Activated CD4-positive, alpha-beta memory T cell treated with anti-CD3 and anti-CD28 coated beads, Interleukin-2, amount 10 ng/mL, durations not matched to agents 7 days and 5 days (primary cell): ENCODE data around the gene MFSD6. TPM values are rescaled to one million over a fixed set of nuclear protein-coding genes. Genes with fewer than 3 reads are reported as not detected.
"Not testable (repeated sequence)": the region's sequence is repeated elsewhere in the genome, so short reads cannot be mapped to it uniquely, and the experiment has no call there.

Source experiments
- CTCF ChIA-PET: fragments of 350-600 bp; sonication (Branson Sonifier 250); formaldehyde crosslinking; loops from one replicate; lab custom pipeline; 2021; ENCODE audit warnings: antibody characterized with exemption, inconsistent platforms; lab: Charles Lee
- POLR2A ChIA-PET: fragments of 350-600 bp; sonication (Branson Sonifier 250); formaldehyde crosslinking; loops from one replicate; lab custom pipeline; 2021; ENCODE audit warnings: antibody characterized with exemption; lab: Charles Lee
- DNase-seq: peaks from one replicate; pipeline ENCODE4 v3.0.0-alpha.2; 2020
- H3K27ac Mint-ChIP-seq: one replicate; pipeline ENCODE4 v1.8.0; 2021; ENCODE audit warnings: mild to moderate bottlenecking, mixed read lengths
- H3K27me3 Mint-ChIP-seq: one replicate; pipeline ENCODE4 v1.8.0; 2021; ENCODE audit warnings: mixed read lengths
- H3K36me3 Mint-ChIP-seq: one replicate; pipeline ENCODE4 v1.8.0; 2021; ENCODE audit warnings: low read depth, mixed read lengths
- H3K4me1 Mint-ChIP-seq: one replicate; pipeline ENCODE4 v1.8.0; 2021; ENCODE audit warnings: mixed read lengths
- H3K4me3 Mint-ChIP-seq: one replicate; pipeline ENCODE4 v1.8.0; 2021; ENCODE audit warnings: mild to moderate bottlenecking, mixed read lengths
- H3K9me3 Mint-ChIP-seq: one replicate; pipeline ENCODE4 v1.8.0; 2021; ENCODE audit warnings: mixed read lengths
- total RNA-seq, 2 experiments: library from RNA; stranded (reverse); gene quantifications; one replicate each; pipeline ENCODE4 v1.2.3, GENCODE V29; 2021

MFSD6 gene
- 10 to 100 TPM; 36.6 to 39.0 TPM for total RNA-seq

- Mint-ChIP-seq H3K9me3 (no peaks in the 10 kb centered on the region), H3K4me1 (peaks cover 30% of the 10 kb centered on the region), H3K4me3 (peak within 1 kb of the TSS; percentile 84), H3K27ac (peak within 1 kb of the TSS; percentile 88), H3K27me3 (no peaks in the 10 kb centered on the region), H3K36me3 (peaks cover 13% of the 10 kb centered on the region)
- ChIA-PET POLR2A (interaction anchor here (0.7 to 4.4 kb wide), 14 partner anchors 8 to 747 kb away, joined by 3 to 43 read pairs (median 4); partner anchors contain the start of genes ASNSD1, GLS, HIBCH and INPP1), CTCF (interaction anchor here (0.5 to 1.9 kb wide), 4 partner anchors 14 to 191 kb away, joined by 3 to 5 read pairs (median 4); no protein-coding TSS in a partner anchor)
- peak; percentile 59 for DNase-seq
These were observed at the start of gene MFSD6 for GRCh38 chr2:190407662-190408537. TSS of gene MFSD6 (plus strand) at chr2:190408355. CDS start at chr2:190436030, 27,675 bp downstream.

- H3K36me3 Mint-ChIP-seq, H3K27me3 Mint-ChIP-seq, H3K9me3 Mint-ChIP-seq, DNase-seq, H3K4me3 Mint-ChIP-seq, H3K27ac Mint-ChIP-seq: not testable (repeated sequence)
- H3K4me1 Mint-ChIP-seq: peaks cover 27% of the 10 kb centered on the region
- ChIA-PET POLR2A (interaction anchor here (1.3 to 2.2 kb wide), 3 partner anchors 15 to 175 kb away, joined by 8 to 17 read pairs (median 9); partner anchors contain the start of genes INPP1 and MFSD6), CTCF (interaction anchor here (0.8 to 1.1 kb wide), 2 partner anchors 15 to 270 kb away, joined by 3 to 6 read pairs; partner anchors contain the start of gene INPP1)
These were observed 49.3 kb upstream of the MFSD6 start for GRCh38 chr2:190358655-190359448.

- Mint-ChIP-seq H3K27ac (peak overlapping the region; percentile 81), H3K27me3 (no peaks in the 10 kb centered on the region), H3K4me1 (peaks cover 27% of the 10 kb centered on the region), H3K36me3 (peaks cover 7% of the 10 kb centered on the region), H3K9me3 (no peaks in the 10 kb centered on the region), H3K4me3 (peak overlapping the region; percentile 82)
- ChIA-PET CTCF (interaction anchor here (0.6 to 1.9 kb wide), 5 partner anchors 10 to 609 kb away, joined by 3 to 13 read pairs (median 4); partner anchors contain the start of genes HIBCH and INPP1), POLR2A (interaction anchor here (1.0 to 2.2 kb wide), 4 partner anchors 17 to 173 kb away, joined by 6 to 17 read pairs (median 8); partner anchors contain the start of genes HIBCH, INPP1 and MFSD6)
- no peak for DNase-seq
These were observed 47.6 kb upstream of the MFSD6 start for GRCh38 chr2:190360561-190360960.

- Mint-ChIP-seq H3K9me3 (no peaks in the 10 kb centered on the region), H3K4me3 (no peak overlapping the region), H3K4me1 (peaks cover 27% of the 10 kb centered on the region), H3K27me3 (no peaks in the 10 kb centered on the region), H3K36me3 (peaks cover 7% of the 10 kb centered on the region), H3K27ac (no peak overlapping the region)
- no peak for DNase-seq
- ChIA-PET POLR2A (interaction anchor here (1.6 to 2.2 kb wide), 2 partner anchors 17 to 173 kb away, joined by 8 to 17 read pairs; partner anchors contain the start of gene INPP1), CTCF (interaction anchor here (0.9 to 1.9 kb wide), 4 partner anchors 10 to 41 kb away, joined by 3 to 13 read pairs (median 6); partner anchors contain the start of genes HIBCH and INPP1)
These were observed 47.2 kb upstream of the MFSD6 start for GRCh38 chr2:190360965-190361364.

GRCh38 chr2:190361572-190361971 lies 46.6 kb upstream of the MFSD6 start:
- POLR2A ChIA-PET: no interaction called here
- H3K9me3 Mint-ChIP-seq: no peaks in the 10 kb centered on the region
- peaks cover 7% of the 10 kb centered on the region for H3K36me3 Mint-ChIP-seq
- CTCF ChIA-PET: interaction anchor here (1.8 to 1.9 kb wide), 2 partner anchors 18 to 42 kb away, joined by 8 to 13 read pairs; partner anchors contain the start of genes HIBCH and INPP1
- H3K27ac Mint-ChIP-seq: no peak overlapping the region
- peaks cover 27% of the 10 kb centered on the region for H3K4me1 Mint-ChIP-seq
- H3K27me3 Mint-ChIP-seq: no peaks in the 10 kb centered on the region
- no peak overlapping the region for H3K4me3 Mint-ChIP-seq
- no peak for DNase-seq

- H3K27me3 Mint-ChIP-seq: no peaks in the 10 kb centered on the region
- H3K27ac Mint-ChIP-seq: no peak overlapping the region
- ChIA-PET POLR2A (no interaction called here), CTCF (no interaction called here)
- H3K4me1 Mint-ChIP-seq: peaks cover 27% of the 10 kb centered on the region
- H3K9me3 Mint-ChIP-seq: no peaks in the 10 kb centered on the region
- H3K4me3 Mint-ChIP-seq: no peak overlapping the region
- peaks cover 9% of the 10 kb centered on the region for H3K36me3 Mint-ChIP-seq
- no peak for DNase-seq
These were observed 45.3 kb upstream of the MFSD6 start for GRCh38 chr2:190362894-190363293.

GRCh38 chr2:190365499-190366204 lies 42.5 kb upstream of the MFSD6 start:
- peaks cover 10% of the 10 kb centered on the region for H3K4me1 Mint-ChIP-seq
- no peak overlapping the region for H3K27ac Mint-ChIP-seq
- H3K36me3 Mint-ChIP-seq: peaks cover 26% of the 10 kb centered on the region
- H3K4me3 Mint-ChIP-seq: no peak overlapping the region
- CTCF ChIA-PET: no interaction called here
- no peak for DNase-seq
- no peaks in the 10 kb centered on the region for H3K9me3 Mint-ChIP-seq
- H3K27me3 Mint-ChIP-seq: no peaks in the 10 kb centered on the region
- POLR2A ChIA-PET: interaction anchor here (0.9 kb wide), 1 partner anchor 15 kb away, joined by 3 read pairs; no protein-coding TSS in a partner anchor

GRCh38 chr2:190366248-190366753 lies 41.9 kb upstream of the MFSD6 start:
- no peaks in the 10 kb centered on the region for H3K27me3 Mint-ChIP-seq
- CTCF ChIA-PET: no interaction called here
- POLR2A ChIA-PET: no interaction called here

GRCh38 chr2:190367091-190367490 lies 41.1 kb upstream of the MFSD6 start:
- H3K4me3 Mint-ChIP-seq: no peak overlapping the region
- no peak for DNase-seq
- H3K27ac Mint-ChIP-seq: no peak overlapping the region
- peaks cover 30% of the 10 kb centered on the region for H3K36me3 Mint-ChIP-seq
- H3K4me1 Mint-ChIP-seq: peaks cover 3% of the 10 kb centered on the region
- no peaks in the 10 kb centered on the region for H3K9me3 Mint-ChIP-seq
- ChIA-PET POLR2A (no interaction called here), CTCF (no interaction called here)
- no peaks in the 10 kb centered on the region for H3K27me3 Mint-ChIP-seq

More at GRCh38 chr2:190366248-190366753, 41.9 kb upstream of the MFSD6 start:
- Mint-ChIP-seq H3K4me1 (peaks cover 7% of the 10 kb centered on the region), H3K36me3 (peaks cover 30% of the 10 kb centered on the region), H3K9me3 (no peaks in the 10 kb centered on the region), H3K27ac (no peak overlapping the region), H3K4me3 (no peak overlapping the region)
- no peak for DNase-seq

- H3K9me3 Mint-ChIP-seq: no peaks in the 10 kb centered on the region
- no peaks in the 10 kb centered on the region for H3K27me3 Mint-ChIP-seq
- H3K27ac Mint-ChIP-seq: no peak overlapping the region
- ChIA-PET CTCF (interaction anchor here (1.7 to 2.2 kb wide), 2 partner anchors 16 to 281 kb away, joined by 4 to 7 read pairs; no protein-coding TSS in a partner anchor), POLR2A (no interaction called here)
- peaks cover 24% of the 10 kb centered on the region for H3K36me3 Mint-ChIP-seq
- no peak overlapping the region for H3K4me3 Mint-ChIP-seq
- no peaks in the 10 kb centered on the region for H3K4me1 Mint-ChIP-seq
- DNase-seq: no peak
These were observed 38.5 kb upstream of the MFSD6 start for GRCh38 chr2:190369635-190370034.

- POLR2A ChIA-PET: no interaction called here
- no peak for DNase-seq
- Mint-ChIP-seq H3K4me1 (no peaks in the 10 kb centered on the region), H3K4me3 (no peak overlapping the region), H3K27ac (no peak overlapping the region), H3K9me3 (no peaks in the 10 kb centered on the region), H3K36me3 (peaks cover under 1% of the 10 kb centered on the region), H3K27me3 (peaks cover 2% of the 10 kb centered on the region)
- CTCF ChIA-PET: interaction anchor here (1.2 kb wide), 1 partner anchor 8 kb away, joined by 3 read pairs; no protein-coding TSS in a partner anchor
These were observed 32.1 kb upstream of the MFSD6 start for GRCh38 chr2:190376083-190376482.
